Measurements from ENCODE around the gene ABR.
"Not testable (repeated sequence)": the region's sequence is repeated elsewhere in the genome, so short reads cannot be mapped to it uniquely, and the experiment has no call there.

ABR gene

DNA sequence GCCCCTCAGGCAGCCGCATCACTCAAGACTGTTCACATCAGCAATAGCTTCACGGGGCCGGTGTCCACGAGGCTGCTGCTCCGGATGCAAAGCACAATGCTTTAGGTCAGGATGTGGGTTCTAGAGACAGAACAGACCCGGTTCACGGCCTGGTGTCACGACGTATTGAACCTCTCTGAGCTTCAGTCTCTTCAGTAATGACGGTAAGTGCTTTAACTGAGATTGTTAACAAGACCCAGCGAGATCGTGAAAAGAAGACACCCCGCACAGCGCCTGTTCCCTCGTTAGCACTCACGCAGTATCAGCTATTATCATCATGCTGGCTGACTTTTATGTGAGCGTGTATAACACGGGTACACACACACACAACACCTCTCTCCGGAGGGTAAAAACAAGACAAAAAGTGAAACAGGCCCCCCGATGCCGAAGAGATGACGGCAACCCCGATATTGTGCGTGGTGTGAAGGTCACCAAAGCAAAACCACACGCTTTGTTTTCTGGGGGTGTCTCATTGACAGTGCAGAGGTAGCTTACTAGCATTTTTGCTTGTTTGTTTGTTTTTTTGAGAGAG is 21.4 kb upstream of the ABR start:
- DNase-seq: no peak

DNA sequence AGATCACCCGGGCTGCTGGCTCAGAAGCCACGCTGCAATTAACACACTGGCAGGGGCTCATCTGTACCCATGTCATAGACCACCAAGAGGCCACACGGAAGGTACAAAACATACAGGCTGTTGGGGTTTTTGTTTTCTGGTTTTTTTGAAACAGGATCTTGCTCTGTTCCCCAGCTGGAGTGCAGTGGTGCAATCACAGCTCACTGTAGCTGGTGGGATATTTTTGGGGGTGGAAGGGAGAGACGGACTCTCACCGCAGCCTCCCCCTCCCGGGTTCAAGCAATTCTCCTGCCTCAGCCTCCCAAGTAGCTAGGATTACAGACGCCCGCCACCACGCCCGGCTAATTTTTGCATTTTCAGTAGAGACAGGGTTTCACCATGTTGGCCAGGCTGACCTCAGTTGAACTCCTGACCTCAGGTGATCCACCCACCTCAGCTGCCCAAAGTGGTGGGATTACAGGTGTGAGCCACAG is 19.5 kb upstream of the ABR start:
- not testable (repeated sequence) for DNase-seq

DNA sequence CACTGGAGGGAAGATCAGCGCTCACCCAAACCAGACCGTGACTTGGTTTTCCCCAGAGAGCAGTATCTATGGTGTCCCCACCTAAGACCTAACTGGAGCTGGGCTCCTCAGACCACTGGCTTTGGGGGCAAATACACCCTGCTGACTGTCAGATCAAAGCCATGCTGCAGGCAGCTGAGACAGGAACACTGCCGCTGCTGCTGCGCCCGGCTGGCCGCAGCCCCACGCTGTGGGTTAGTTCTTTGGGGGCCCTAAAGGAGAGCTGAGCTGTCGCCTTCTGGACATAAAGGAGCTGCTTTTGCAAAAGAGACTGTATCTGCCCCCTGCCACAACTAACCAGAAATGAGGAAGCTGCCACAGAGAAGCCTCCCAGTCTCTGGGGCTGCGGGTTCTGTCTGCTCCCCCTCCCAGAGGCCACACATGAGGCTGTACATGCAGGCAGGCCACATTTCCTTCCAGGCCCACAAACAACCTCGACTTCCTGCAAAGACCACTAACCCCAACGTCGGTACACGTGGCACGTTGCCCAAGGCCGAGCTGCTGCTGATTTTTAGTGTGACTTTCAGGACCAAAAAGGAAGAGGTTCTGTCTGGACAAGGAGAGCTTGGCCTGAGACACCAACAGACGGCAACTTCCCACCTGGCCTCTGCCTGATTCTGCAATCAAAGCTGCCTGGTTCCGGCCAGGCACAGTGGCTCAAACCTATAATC is 18.2 kb upstream of the ABR start:
- no peak for DNase-seq

DNA sequence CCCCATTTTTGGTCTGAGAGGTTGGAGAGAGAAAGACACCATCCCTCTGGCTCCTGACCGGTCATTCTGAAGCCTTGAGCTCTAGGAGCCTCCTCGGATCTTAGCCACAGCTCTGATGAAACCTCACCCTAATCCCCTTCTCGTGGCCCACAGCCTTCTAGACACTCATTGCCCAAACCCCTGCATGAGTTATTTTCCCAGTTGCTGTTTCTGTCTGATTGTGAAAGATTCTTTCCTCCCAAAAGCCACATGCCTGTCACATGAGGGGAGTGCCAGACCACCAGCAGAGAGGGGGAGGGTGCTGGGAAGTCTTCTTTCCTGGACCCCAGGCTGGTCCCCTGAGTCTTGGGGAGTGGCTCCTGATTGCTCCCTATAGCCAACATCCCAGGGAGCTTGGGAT is 17.6 kb upstream of the ABR start:
- no peak for DNase-seq

DNA sequence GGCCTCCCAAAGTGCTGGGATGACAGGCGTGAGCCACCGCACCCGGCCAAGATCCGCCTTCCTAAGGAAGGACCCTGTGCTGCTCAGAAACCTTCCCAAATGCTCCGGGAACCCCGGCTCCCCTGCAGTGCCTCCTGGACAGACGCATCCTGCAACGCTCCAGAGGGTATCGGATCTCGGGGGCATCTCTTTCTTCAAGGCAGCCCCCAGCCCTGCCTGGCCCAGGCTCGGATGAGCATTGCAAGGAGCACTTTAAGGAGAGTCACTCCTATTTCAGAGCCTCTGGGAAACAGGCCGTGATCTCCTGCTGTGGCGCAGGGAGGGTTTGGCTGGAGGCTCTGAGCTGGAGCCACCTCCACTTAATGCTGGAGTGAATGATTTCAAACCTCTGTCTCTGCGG is 17.2 kb upstream of the ABR start:
- DNase-seq: no peak

DNA sequence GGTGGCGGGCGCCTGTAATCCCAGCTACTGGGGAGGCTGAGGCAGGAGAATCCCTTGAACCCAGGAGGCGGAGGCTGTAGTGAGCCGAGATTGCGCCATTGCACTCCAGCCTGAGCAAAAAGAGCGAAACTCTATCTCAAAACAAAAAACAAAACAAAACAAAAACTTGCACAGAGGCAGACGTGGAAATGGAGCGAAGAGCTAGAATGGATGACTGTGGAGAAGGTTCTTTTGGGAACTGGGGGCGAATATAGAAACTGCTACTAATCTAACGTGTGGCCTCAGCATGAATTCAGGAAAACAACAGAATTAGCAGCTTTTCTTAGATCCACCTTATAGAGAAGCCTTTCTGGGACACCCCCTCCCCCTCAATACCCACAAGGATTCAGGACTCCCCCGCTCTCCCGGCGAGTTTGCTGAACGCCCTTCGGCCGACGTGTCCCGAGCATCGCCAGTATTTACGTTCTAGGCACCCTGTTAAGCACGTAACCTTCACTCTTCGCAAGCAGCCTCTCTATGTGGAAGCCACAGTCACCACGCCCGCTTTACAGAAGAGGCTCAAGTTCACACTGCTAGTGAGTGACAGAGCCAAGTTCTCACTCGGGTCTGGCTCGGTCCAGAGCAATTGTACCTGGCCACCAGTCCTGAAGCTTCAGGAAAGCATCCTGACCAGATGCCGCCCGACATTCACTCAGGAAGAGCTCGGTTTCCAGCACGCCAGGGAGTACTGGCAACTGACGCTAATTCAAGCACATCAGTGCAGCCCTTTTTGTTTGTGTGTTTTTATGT is 13.3 kb upstream of the ABR start:
- DNase-seq: no peak

DNA sequence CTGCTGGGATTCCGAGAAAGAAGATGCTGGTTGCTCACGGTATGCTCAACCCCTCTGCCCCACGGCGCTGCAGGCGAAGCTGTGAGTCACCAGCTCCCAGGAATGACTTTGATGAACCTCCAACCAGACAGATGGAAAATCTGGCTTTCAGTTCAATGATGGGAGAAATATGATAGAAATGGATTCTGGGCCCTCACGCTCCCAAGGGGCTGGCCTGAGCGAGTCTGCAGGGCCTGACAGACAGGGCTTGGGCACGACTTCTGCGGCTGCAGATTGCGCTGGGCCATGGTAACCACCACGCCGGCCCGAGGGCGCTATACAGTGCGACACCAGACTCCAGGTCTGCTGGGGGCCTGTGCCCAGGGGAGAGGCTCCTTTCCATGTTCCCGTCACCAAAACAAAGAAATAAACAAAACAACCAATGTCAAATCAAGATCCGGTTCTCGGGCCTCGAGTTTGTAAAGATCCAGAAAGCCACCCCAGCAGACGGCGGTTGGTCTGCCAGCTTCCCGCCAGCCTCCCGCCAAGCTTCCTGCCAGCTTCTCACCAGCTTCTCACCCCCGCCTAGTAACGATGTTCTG is 11.1 kb upstream of the ABR start:
- no peak for DNase-seq

DNA sequence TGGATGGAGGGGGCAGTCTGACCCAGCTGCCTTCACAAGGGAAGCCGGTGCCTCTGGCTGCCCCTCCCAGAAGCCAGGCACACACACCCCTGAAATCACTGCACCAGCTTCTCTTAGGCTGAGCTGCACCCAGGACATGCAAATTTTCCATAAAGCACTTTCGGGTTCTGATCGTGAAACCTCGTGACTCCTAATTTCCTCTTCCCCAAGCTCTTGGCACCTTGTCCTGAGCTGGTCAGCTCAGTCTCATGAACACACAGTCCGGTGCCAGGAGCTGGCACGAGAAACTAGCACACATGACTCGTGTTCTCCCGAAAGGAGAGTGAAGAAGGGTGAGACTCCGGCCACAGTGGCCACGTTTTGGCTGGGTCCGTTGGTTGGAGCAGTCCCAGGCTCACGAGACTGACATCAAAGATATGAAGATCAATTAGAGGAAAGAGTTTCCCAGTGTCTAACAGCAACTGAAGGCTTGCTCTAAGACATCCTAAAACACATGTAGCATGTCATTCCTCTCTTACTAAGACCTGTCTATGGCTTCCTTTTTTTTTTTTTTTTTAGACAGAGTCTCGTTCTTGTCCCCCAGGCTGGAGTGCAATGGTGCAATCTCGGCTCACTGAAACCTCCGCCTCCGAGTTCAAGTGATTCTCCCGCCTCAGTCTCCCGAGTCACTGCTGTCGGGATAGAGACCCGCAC is 9.2 kb upstream of the ABR start:
- no peak for DNase-seq

DNA sequence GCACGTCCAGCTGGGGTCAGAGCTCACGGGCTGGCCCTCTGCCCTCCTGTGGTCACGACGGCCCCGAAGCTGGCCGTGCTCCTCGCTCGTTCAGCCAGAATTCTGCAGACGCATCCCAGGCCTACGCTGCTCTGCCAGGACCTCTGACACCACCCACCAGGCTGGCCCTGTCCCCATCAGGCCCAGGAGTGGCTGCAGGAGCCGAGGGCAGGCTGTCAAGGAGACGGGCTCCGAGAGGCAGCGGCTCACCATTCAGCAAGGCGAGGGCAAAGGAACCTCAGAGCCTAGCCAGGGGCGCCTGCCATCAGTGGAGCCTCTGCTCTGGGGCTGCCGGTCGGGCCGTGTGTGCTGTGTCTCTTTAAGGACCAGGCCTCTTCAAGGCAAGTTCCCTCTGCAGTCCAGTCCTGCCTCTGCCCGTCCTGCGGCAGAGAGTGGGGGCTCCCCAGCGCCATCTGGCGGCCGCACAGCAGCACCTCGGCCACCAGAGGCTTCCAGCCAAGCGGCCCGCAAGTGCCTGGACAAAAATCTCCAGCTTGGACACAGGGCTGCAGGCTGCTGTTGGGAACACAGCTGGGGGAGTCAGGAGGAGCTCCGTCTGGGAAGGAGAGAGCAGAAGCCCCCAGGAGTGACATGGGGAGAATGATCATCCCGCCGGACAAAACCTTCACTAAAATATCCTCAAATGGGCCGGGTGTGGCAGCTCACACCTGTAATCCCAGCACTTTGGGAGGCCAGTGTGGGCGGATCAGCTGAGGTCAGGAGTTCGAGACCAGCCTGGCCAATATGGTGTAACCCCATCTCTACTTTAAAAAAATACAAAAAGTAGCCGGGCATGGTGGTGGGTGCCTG is 7.4 kb upstream of the ABR start:
- peak; percentile 71 for DNase-seq

DNA sequence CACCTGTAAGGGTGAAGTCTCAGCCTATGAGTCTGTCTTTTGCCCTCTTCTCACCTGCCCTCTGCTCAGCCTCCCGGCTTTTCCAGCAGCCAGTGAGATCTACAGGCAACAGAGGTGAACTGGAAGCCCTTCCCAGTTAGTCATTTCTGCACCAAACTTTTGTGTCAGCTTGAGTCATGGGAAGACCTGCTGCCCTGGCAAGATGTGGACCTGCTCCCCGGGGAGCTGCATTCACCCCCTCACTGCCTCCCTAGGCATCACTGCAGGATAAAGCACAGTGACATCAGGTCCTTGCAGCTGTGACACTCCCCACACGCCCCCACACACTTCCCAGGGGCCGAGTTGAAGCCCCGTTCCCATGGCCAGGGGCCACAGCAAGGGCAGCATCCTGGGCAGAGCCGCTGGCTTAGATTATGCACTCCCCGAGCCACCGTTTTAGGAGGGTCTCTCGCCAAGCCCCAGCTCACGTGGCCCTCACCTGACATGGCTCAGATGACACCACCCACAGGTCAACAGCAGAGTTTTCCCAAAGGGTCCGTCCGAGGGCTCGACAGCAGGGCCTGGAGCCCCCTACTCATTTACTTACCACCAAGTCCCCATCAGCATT is 6.5 kb upstream of the ABR start:
- no peak for DNase-seq

DNA sequence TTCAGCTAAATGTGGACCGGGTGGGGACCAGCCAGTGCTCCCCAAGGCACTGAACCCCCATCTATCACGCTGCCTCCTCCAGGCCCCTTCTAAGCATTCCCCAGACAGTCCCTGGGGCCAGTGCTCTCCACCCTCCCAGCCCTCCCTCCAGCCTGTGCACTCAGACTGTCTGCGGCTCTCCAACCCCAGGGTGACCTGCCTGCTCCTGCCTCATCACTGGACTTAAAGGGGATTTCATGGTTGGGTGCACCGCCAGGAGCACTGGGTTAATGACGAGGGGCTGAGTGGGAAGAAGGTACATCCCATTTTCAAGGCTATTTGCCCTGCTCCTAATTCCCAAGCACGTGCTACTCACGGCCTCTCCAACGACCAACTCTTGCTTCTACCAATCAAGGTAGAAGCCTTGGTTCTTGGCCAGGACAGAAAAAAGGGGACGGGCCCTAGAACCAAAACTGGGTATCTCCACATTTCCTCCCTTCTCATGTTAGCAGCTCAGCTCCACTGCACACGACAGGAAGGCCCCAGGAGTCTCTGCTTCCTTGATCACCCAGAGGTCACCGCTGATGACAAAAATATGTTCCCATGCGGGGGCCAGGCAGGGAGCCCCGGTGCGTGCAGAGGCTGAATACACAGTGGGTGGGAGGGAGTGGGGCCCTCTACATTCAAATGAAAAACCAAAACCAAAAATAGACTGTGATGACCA is 3.5 kb upstream of the ABR start:
- DNase-seq: no peak

DNA sequence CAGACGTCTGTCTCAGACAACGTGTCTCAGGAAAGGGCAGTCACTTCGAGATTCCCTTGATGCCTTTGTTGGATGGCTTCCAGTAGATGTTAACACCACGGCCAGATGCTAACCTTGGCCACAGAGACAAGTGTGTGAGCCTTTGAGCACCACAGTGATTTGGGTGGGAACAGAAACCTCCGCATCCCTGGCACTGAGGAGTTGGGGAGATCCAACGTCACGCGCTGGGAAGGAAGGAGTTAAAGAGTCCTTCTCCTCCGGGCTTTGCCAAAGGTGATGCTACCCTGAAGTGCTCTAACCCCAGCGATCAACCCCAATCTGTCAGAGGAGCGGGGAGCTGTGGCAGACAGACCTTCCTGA is 3.0 kb upstream of the ABR start:
- no peak for DNase-seq

DNA sequence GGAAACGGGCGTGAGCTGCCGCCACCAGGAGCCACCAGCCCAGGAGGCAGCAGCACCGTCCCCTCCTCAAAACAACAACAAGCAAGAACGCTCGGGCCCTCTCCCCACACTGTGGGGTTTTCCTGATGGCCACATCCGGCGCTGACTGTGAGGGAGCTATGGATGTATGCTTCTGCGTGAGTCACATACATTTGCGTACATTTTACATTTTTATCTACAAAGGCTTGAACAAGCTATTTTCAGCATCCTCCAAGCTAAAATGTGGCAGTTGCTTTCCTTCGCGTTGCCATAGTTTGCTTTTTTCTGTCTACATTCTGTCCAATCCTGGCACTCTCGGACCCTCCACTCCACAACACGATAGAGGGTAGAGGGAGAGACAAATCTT is 2.0 kb upstream of the ABR start:
- DNase-seq: no peak

DNA sequence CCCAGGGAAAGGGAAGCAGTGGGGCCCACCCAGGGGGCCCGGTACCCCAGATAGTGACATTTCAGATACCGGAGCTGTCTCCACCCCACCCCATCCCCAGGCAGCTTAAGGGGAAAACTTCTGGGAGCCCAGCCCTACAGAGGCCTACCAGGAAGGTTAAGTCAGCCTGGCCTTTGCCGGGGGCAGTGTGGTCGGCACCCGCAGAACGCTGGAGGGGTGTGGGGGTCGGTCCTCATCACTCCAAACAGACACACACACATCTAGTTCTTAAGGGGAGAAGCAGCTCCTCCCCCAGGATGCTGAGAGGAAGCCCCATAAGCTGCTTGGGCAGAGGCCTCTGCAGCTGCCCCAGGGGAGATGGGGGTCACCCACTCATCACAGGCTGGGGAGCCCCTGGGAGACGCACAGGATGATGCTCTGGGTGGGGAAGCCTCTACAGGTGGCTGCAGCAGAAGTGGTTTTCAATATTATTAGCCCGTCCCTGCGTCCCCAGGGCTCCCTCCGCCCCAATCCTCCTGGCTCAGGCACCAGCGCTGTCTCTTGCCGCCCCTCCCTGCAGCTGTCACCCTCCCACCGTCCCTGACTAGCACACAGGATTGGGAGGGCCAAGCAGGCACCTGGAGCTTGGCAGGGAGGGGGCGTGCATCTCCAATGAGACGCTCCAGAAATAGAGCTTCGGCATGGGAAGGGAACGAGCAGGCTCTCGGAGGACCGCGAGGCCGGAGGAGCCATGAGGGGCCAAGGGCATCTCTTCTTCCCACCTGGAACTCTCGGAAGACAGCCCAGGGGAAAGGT is 1.4 kb upstream of the ABR start:
- DNase-seq: no peak

DNA sequence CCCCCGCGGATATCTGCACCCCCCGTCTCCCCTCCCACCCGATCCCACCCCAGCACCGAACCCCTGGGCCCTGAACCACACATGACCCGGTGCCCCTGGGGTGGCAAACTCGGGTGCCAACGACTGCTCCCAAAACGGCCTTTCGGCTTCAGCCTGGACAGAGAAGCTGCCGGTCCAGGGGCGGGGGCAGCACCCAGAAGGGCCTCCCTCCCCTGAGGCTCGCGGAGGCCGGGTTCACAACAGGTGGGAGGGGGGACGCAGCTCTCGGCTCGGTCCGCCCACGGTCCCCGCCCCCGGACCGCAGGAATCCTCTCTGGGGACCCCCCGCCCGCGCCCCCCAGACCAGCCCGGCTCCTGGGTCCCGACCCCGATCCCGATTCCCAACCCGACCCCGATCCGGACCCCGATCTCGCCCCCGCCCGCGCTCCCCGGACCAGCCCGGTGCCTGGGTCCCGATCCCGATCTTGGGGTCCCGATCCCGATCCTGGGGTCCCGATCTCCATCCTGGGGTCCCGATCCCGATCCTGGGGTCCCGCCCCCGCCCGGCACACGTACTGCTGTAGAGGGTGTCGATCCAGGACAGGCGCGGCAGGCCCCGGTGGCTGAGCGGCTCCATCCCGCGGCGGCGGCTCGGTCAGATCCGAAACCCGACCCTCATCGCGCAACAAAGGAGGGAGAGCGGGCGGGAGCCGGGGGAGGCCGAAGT is 516 bp downstream of the ABR start:
- no peak for DNase-seq

DNA sequence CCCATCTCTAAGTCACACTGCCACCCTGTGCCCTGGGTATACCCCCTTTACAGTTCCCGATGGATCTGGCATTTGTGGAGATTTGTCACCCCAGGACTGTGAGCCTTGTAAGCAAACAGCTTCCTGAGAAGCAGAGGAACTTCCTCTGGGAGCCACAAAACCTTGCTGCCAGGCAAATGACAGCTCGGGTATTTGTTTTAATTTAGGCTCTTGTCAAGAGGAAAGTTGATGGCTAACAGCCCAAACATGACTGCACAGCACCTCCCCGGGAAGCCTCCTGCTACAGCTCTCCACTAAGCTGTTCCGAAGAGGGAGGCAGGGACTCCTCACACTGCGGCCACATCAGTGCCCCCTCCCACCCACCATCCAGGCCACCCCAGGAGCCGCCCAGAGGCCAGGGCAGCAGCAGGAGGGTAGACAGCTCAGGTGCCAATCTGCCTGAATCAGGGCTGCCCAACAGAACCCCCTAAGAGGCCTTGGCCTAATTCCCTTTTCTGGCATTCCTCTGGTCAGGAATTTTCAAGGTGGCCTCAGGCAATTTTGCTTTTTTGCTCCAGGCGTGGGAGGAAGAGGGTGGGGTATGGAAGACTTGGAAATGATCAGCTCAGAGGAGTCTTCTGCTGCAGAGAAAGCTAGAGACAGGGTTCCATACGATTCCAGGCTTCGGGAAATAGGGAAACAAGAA is 2.6 kb downstream of the ABR start:
- no peak for DNase-seq

DNA sequence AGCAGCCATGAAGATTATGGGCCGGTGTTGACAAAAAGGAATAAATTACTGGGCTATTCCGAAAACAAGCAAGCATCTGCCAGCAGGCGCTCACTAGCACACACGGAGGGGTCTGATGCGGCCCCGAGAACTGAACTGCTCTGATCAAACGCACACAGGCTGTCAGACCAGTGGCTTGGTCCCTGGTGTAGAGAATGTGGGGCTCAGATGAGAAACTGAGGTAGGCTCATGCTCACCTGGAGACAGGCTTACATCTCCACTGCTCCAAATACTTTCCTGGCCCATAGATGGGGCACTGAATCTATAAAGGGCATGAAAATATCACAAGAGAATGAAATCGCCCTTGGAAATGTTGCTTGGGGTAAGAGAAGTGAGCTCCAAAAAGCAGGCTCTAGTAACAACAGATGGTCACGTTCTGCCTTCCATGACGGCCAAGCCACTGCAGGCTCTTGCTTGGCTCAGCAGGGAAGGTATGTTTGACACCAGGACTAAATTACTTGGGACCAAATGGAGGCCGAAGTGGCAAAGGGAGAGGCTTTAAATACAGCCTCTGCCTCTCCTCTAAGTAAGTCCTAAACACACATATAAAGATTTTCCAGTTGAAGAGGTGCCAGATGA is 5.4 kb downstream of the ABR start:
- no peak for DNase-seq

DNA sequence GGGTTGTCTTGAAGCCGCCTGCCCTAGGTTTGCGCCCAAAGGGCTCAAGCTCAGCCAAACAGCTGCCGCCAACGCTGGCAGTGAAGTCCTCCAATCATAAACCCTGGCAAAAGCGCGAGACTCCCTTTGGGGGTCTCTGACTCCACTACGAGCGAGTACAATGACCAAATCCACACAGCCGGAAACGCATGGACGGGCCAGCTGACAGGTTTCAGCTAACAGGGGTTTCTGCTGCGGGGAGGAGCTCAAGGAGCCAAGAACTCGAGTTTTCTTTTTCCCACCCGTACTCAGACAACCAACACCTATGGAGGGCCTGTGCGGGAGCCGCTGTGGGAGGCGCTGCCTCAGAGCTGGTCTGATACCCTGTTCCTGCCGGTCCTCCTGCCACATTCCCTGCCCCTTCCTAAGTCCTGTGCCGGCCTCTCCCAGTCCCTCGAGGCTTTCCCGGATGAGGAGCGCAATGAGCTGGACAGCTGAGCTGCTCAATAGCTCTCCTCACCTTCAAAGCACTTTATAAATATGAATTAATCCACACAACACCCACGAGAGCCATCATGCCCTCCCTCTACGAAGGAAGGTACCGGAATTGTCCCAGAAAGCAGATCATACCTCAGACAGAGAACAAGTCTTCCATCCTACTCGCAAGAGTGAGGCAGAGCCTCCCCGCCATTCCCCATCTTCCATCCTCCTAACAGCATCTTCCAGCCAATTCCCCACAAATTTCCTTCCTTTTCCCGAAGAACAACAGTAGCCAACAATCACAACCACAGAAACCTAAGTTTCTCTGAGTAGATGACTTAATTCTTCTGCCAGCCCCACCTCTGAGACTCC is 6.1 kb downstream of the ABR start:
- no peak for DNase-seq
